ENCODE results near the gene ALMS1.

Gene ALMS1

DNA sequence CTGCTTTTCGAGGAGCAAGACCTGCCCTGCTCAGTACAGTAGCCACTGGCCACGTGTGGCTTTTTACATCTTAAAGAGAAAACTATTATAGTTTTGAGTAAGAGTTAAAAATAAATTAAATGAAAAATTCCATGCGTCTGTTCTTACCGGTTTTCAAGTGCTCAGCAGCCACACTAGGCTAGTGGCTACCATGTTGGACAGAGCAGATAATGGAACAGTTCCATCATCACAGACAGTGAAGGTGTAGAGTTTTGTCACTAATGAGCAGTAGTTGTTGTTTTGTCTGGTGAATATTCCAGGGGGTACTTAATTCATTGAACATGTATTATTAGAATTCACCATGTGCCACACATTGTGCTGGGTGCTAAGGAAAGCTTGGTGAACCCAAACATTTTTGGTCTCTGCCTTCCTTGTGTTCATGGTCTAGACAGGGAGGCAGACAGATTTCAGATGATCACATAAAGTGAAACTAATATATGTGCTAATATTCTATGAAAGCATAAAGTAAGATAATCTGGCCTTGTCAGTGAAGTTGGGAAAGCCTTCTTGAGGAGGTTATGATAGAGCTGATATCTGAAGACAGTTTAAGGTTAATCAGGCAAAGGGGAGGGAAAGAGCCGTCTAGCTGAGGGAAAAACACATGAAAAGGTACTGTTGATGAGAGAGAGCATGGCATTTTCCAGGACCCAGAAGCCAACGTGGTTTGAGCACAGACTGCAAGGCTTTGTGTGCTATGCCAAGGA is 1.4 kb downstream of the ALMS1 start:
- TF ChIP-seq, protein P1, sequence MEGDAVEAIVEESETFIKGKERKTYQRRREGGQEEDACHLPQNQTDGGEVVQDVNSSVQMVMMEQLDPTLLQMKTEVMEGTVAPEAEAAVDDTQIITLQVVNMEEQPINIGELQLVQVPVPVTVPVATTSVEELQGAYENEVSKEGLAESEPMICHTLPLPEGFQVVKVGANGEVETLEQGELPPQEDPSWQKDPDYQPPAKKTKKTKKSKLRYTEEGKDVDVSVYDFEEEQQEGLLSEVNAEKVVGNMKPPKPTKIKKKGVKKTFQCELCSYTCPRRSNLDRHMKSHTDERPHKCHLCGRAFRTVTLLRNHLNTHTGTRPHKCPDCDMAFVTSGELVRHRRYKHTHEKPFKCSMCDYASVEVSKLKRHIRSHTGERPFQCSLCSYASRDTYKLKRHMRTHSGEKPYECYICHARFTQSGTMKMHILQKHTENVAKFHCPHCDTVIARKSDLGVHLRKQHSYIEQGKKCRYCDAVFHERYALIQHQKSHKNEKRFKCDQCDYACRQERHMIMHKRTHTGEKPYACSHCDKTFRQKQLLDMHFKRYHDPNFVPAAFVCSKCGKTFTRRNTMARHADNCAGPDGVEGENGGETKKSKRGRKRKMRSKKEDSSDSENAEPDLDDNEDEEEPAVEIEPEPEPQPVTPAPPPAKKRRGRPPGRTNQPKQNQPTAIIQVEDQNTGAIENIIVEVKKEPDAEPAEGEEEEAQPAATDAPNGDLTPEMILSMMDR (IDR thresholded peaks at IDR 0.05; ENCODE audit: low read depth, low read length), result no peak
- H3K9me3 ChIP-seq, result no peaks in the 10 kb centered on the region
- no peak for DNase-seq
- peak overlapping the region; percentile 81 for H3K4me3 ChIP-seq (ENCODE audit: low read depth, low read length)
- H3K27me3 ChIP-seq, result no peaks in the 10 kb centered on the region
- H3K36me3 ChIP-seq, result no peaks in the 10 kb centered on the region
- H3K4me1 ChIP-seq, result no peaks in the 10 kb centered on the region

DNA sequence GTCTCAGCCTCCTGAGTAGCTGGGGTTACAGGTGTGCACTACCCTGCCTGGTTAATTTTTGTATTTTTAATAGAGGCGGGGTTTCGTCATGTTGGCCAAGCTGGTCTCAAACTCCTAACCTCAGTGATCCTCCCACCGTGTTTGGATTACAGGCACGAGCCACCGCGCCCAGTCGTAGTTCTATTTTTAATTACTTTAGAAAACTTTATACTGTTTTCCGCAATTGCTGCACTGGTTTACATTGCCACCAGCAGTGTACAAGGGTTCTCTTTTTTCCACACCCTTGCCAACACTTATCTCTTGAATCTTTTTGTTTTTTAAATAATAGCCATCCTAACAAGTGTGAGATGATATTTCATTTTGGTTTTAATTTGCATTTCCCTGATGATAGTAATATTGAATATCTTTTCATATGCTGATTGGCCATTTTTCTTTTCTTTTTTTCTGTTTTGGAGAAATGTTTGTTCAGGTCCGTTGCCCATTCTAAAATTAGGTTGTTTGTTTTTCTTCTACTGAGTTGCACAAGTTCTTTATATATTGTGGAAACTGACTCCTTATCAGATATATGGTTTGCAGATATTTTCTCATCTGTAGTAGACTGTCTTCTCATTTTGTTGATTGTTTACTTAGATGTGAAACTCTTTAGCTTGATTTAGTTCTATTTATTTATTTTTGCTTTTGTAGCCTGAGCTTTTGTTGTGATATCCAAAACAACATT is 16.9 kb downstream of the ALMS1 start:
- DNase-seq, result no peak
- no peaks in the 10 kb centered on the region for H3K4me1 ChIP-seq
- H3K4me3 ChIP-seq (ENCODE audit: low read depth, low read length), result no peak overlapping the region
- no peaks in the 10 kb centered on the region for H3K36me3 ChIP-seq
- no peaks in the 10 kb centered on the region for H3K9me3 ChIP-seq
- no peaks in the 10 kb centered on the region for H3K27me3 ChIP-seq
- TF ChIP-seq, protein P1 (IDR thresholded peaks at IDR 0.05; ENCODE audit: low read depth, low read length), result no peak

DNA sequence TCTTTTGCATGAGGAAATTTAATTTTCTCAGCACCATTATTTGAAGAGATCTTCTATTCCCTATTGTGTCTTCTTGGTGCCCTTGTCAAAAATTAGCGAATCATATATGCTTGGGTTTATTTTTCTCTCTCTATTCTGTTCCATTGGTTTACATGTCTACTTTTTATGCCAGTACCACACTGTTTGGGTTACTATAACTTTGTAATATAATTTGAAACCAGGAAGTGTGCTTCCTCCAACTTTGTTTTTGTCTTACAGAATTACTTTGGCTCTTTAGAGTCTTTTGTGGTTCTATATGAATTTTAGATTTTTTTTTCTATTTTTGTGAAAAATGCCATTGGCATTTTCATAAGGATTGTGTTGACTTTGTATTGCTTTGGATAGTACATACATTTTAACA is 17.6 kb downstream of the ALMS1 start:
- Histone ChIP-seq H3K4me3 (ENCODE audit: low read depth, low read length) (no peak overlapping the region), H3K9me3 (no peaks in the 10 kb centered on the region), H3K4me1 (no peaks in the 10 kb centered on the region), H3K27me3 (no peaks in the 10 kb centered on the region), H3K36me3 (no peaks in the 10 kb centered on the region)
- no peak for DNase-seq
- TF ChIP-seq, protein P1 (IDR thresholded peaks at IDR 0.05; ENCODE audit: low read depth, low read length), result no peak

DNA sequence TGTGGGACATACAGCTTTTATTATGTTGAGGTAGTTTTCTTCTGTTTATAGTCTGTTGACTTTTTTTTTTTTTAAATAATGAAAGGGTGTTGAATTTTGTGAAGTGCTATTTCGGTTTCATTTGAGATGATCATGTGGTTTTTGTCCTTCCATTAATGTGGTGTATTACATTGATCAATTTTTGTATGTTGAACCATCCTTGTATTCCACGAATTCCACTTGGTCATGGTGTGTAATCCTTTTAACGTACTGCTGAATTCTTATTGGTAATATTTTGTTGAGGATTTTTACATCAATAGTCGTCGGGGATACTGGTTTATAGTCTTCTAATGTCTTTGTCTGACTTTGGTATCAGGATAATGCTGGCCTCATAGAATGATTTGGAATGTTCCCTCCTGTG is 18.8 kb downstream of the ALMS1 start:
- Histone ChIP-seq H3K4me1 (no peaks in the 10 kb centered on the region), H3K9me3 (no peaks in the 10 kb centered on the region), H3K27me3 (no peaks in the 10 kb centered on the region), H3K36me3 (no peaks in the 10 kb centered on the region), H3K4me3 (ENCODE audit: low read depth, low read length) (no peak overlapping the region)
- DNase-seq, result no peak
- TF ChIP-seq, protein P1 (IDR thresholded peaks at IDR 0.05; ENCODE audit: low read depth, low read length), result no peak

DNA sequence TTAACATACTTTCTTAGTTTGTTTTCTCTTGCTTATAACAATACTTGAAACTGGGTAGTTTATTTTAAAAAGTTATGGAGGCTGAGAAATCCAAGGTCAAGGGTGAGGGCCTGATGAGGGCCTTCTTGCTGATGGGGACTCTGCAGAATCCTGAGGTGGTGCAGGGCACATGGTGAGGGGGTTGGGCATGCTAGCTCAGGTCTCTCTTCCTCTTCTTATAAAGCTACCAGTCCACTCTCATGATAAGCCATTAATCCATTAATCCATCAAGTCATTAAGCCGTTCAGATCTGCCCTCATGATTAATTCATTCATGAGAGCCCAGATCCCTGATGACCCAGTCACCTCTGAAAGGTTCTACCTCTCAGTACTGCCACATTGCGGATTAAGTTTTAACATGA is 21.4 kb downstream of the ALMS1 start:
- Histone ChIP-seq H3K36me3 (no peaks in the 10 kb centered on the region), H3K9me3 (no peaks in the 10 kb centered on the region), H3K4me1 (no peaks in the 10 kb centered on the region), H3K4me3 (ENCODE audit: low read depth, low read length) (no peak overlapping the region), H3K27me3 (no peaks in the 10 kb centered on the region)
- DNase-seq, result no peak
- TF ChIP-seq, protein P1 (IDR thresholded peaks at IDR 0.05; ENCODE audit: low read depth, low read length), result no peak

DNA sequence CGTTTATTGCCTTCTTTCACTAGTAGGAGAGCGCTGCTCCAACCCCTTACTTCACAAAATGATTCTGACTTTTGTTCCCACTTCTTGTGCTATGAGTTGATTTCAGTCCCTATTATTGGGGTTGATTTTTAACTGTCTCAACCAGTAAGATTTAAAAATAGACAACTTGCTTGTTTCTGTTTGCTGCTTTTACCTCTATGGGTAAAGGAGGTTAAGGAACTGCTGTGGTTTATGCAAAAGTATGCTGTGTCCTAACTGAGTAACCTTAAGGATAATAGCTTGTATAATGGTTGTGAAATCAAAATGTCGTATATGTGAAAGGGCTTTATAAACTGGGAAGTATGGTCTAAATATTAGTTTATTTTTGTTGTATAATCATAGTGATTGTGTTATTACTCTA is 22.6 kb downstream of the ALMS1 start:
- no peaks in the 10 kb centered on the region for H3K9me3 ChIP-seq
- TF ChIP-seq, protein P1 (IDR thresholded peaks at IDR 0.05; ENCODE audit: low read depth, low read length), result no peak
- H3K4me3 ChIP-seq (ENCODE audit: low read depth, low read length), result no peak overlapping the region
- no peaks in the 10 kb centered on the region for H3K27me3 ChIP-seq
- no peaks in the 10 kb centered on the region for H3K36me3 ChIP-seq
- H3K4me1 ChIP-seq, result no peaks in the 10 kb centered on the region
- DNase-seq, result no peak

Data from BE2C (cell line).